ENCODE measurements around the gene AMBRA1.
A peak's percentile ranks its signal among the peaks of the same experiment; 100 is the strongest.

The AMBRA1 gene

GRCh38 chr11:46564459-46564858, 29.4 kb downstream of the AMBRA1 start:
- no peak for DNase-seq

GRCh38 chr11:46562527-46562926, 31.3 kb downstream of the AMBRA1 start:
- DNase-seq: no peak

DNA sequence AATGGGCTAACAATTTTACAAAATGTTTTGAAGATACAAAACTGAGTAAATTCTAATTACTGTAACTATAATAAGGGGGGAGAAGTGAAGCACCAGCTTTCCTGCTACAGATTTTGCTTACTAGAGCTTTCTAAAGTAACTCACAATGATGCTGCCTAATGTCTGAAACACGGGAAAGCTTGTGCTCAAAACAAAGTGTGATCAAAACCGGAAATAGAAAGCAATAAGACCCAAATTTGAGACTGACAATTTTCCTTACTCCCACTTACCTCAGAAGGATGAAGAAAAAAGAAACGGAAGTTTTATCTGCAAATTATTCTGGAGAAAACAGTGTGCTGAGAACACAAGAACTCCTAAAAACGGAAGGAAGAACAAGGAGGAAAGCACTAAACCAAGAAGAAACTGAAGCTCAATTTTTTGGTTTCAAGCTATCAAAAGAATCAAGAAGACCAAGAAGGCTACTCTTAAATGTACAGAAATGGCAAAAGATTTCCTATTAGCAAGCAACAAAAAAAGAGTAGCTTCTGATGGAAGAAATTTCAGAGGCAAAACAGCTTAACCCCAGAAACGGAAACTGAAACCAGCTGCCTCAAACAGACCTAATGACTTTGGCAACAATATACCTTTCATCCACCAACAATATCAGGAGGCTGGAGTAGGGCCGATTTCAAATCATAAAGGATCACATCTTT, 33.4 kb downstream of the AMBRA1 start:
- DNase-seq: no peak

DNA sequence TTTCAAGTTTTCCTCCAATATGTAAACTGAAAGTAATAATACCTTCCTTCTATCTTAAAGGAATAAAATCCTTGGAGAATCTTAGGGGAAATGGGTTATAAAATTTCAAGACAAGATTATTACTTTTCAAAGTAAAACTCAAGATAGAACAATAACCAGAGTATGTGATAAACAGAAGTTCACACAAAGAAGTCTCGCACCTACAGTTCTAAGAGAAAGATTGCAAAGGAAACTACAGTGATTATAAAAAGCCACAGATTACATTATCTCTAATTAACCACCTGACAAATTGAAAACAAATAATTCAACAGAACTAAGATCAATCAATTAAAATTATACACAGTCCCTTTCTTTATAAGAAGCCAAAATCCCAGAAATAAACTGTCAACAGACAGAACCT, 34.0 kb downstream of the AMBRA1 start:
- no peak for DNase-seq

DNA sequence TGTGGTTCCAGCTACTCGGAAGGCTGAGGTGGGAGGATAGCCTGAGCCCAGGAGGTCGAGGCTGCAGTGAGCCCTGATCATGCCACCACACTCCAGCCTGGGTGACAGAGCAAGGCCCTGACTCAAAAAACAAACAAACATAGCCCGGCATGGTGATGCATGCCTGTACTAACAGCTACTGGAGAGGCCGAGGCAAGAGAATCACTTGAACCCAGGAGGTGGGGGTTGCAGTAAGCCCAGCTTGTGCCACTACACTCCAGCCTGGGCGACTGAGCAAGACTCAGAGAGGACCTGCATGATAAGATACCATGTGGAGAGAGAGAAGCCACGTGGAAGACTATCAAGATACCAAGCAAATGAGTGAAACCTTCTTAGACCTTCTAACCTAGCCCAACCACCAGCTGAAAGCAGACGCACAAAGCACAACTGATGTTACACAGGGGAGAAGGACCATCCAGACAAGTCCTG, 36.1 kb downstream of the AMBRA1 start:
- no peak for DNase-seq

- no peak for DNase-seq
Observed at GRCh38 chr11:46555267-46556054, 38.4 kb downstream of the AMBRA1 start.

GRCh38 chr11:46554213-46555147, 39.3 kb downstream of the AMBRA1 start:
- DNase-seq: no peak

DNA sequence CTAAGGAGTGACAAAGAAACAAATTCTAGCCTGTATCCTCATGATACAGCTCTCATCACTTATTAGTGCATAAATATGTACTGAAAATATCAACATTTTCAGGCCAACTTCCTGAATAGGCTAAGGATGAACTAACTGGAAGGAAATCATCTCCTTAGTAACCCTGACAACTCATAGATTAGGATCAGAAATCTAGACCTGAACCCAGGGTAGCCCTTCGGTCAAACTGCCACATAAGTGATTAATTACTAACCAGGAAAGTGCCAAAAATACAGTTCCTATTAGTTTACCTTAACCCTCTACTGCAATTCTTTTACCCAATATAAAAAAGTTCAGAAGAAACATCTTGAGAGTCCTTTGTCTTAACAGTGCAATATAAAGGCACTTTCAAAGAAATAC, 40.0 kb downstream of the AMBRA1 start:
- no peak for DNase-seq

GRCh38 chr11:46551261-46551660, 42.6 kb downstream of the AMBRA1 start:
- no peak for DNase-seq

DNA sequence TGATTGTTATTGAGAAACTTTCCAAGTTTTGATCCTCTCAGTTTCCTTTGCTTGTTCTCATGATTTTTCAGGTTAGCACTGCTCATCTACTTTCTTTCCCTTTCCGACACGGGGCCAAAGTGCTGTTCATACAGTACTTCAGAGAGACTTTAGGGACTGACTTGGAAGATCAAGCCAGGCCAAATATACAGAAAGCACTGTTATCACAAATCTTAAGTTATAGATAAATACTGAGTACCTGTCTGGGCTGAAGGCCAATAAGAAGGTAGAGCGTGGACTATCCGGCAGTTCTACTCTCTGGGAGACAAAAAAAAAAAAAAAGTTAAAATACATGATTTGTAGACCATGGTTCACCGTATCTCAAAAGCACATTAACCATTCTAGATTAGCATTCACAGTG, 46.2 kb downstream of the AMBRA1 start:
- DNase-seq: no peak

DNA sequence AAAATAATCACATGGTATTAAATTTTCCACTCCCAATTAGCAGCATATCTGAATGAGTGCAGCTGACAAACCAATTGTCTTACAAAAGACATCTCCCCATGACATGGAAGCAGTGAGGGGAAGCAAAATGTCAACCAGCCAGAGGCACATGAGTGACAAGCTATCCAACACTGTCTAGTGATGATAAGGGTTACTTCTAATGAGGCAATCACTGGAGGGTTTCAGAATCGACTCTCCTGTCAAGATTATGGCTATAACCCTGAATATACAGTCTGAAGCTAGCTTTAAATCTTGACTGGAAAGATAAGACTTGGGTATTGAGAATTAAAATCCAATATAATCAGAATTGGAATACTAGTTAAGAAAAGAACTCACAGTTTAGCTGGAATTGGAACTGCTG, 50.3 kb downstream of the AMBRA1 start:
- DNase-seq: no peak

GRCh38 chr11:46541593-46542371, 52.0 kb downstream of the AMBRA1 start:
- no peak for DNase-seq

DNA sequence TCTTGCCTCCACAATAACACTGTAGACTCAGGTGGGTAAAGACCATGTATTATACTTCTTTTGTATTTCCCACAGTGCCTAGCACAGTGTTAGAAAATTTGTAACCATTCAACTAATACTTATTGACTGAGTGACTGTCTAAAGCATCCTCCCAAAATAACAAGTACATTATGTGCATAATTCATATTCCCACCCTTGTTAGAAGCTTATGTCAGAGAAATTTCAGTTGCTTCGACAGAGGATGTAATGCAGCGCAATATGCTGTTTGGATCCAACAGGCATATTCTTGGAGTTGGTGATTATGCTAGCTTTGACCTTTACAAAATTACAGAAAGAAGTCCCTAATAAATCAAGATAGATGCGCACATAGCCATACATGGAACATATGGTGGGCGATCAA, 53.0 kb downstream of the AMBRA1 start:
- DNase-seq: no peak

- peak; percentile 66 for DNase-seq
Observed at GRCh38 chr11:46537537-46538295, 56.1 kb downstream of the AMBRA1 start.

GRCh38 chr11:46537121-46537520, 56.7 kb downstream of the AMBRA1 start:
- no peak for DNase-seq

GRCh38 chr11:46535688-46536087, 58.1 kb downstream of the AMBRA1 start:
- DNase-seq: no peak

DNA sequence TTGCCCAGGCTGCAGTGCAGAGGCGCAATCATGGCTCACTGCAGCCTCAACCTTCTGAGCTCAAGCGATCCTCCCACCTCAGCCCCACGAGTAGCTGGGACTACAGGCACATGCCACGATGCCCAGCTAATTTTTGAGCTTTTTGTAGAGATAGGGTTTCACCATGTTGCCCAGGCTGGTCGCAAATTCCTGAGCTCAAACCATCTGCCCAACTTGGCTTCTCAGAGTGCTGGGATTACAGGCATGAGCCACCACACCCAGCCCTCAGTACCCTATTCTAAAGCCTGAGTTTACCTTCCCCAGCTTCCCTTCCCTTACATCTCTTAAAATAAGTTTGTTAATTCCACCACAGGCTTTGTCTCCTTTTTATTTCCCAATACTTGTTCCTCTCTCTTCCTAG, 59.1 kb downstream of the AMBRA1 start:
- DNase-seq: no peak

DNA sequence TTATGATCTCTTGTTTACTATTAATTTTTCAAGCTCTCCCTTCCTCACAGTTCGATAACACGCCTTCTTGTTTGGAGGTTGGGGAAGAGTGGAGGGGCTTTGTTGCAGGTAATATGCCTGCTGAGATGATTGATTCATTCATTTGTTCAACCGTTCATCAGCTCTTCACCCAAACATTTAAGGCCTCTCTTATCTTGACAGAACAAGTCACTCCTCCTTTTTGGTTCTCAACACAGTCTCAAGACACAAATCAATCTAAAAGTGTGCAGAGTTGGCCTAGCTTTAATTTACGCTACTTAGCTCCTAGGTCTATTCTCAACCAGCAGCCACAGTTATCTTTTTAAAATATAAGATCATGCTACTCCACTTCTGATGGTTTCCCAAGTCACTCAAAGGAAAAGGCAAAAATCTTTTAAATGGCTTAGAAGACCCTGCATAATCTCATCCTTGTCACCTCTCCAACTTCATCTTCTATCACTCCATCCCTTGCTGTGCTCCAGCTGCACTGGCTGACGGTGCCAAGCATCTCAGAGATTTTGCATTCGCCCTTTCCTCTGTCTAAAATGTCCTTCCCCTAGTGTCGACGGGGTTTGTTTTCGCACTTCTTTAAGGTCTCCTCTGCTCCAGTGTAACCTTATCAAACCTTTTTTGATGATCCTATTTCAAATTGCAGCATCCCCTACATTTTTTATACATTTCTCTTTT, 60.3 kb downstream of the AMBRA1 start:
- no peak for DNase-seq

DNA sequence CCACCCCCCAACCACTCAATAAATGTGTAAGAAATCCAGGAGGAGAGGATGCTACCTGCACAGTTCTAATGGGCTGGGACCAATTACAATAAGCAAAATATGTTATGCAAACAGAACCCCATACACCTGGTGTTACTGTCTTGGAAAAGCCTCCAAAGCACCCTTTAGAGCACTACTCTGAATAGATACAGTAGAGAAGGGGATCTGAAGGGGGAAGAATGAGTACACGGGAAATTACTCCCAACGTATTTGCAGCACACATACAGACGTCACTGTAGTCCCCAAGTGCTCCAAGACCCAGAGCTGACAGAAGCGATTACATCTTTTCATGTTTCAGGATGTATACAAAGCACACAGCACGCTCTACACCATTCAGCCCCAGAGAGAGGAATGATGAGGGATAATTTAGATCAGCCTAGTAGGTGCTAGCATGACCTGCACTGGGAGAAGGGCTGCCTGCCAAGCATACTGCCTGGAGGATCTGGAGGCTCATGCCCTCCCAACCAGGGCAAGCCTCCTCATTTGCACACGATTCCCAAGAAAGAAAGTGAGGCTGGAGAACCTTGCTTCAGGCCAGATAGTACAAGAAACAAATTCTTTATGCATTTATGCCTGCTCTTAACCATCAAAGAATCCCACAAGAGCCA, 63.8 kb downstream of the AMBRA1 start:
- no peak for DNase-seq

GRCh38 chr11:46529095-46529905, 64.5 kb downstream of the AMBRA1 start:
- DNase-seq: peak; percentile 34
